HG03521 (cell line): Measurements from ENCODE around the gene EEF1A2.

ENCODE experiments used
- ATAC-seq: cut with Tn5 transposase; IDR thresholded peaks from one replicate; pipeline ENCODE4 v1.9.1; 2021; ENCODE audit warnings: mild to moderate bottlenecking, moderate library complexity; ENCODE audit not compliant: unreplicated experiment

EEF1A2 gene

GRCh38 chr20:63457737-63458136, 41.1 kb downstream of the EEF1A2 start:
- ATAC-seq, result no peak

GRCh38 chr20:63456429-63457284, 42.2 kb downstream of the EEF1A2 start:
- no peak for ATAC-seq

- ATAC-seq, result no peak
Observed at GRCh38 chr20:63455568-63455859, 43.4 kb downstream of the EEF1A2 start.

- ATAC-seq, result no peak
Observed at GRCh38 chr20:63454731-63455567, 43.9 kb downstream of the EEF1A2 start.

GRCh38 chr20:63452821-63453523, 45.9 kb downstream of the EEF1A2 start:
- no peak for ATAC-seq

GRCh38 chr20:63452341-63452740, 46.5 kb downstream of the EEF1A2 start:
- ATAC-seq, result no peak

GRCh38 chr20:63451821-63452220, 47.1 kb downstream of the EEF1A2 start:
- no peak for ATAC-seq

GRCh38 chr20:63449796-63450730, 48.8 kb downstream of the EEF1A2 start:
- ATAC-seq, result no peak

GRCh38 chr20:63449025-63449424, 49.9 kb downstream of the EEF1A2 start:
- no peak for ATAC-seq

GRCh38 chr20:63448031-63448430, 50.9 kb downstream of the EEF1A2 start:
- no peak for ATAC-seq

GRCh38 chr20:63447320-63447719, 51.6 kb downstream of the EEF1A2 start:
- ATAC-seq, result no peak

- ATAC-seq, result no peak
Observed at GRCh38 chr20:63446216-63447024, 52.5 kb downstream of the EEF1A2 start.

GRCh38 chr20:63445075-63445734, 53.7 kb downstream of the EEF1A2 start:
- no peak for ATAC-seq

GRCh38 chr20:63444548-63444947, 54.3 kb downstream of the EEF1A2 start:
- ATAC-seq, result no peak

GRCh38 chr20:63443606-63444395, 55.1 kb downstream of the EEF1A2 start:
- ATAC-seq, result no peak

- no peak for ATAC-seq
Observed at GRCh38 chr20:63442100-63442493, 56.8 kb downstream of the EEF1A2 start.

GRCh38 chr20:63441136-63442099, 57.5 kb downstream of the EEF1A2 start:
- no peak for ATAC-seq
